H1 (cell line): Measurements from ENCODE around the gene PEX5L. TPM values are rescaled to one million over a fixed set of nuclear protein-coding genes. Genes with fewer than 3 reads are reported as not detected.

Experiments used
- CTCF ChIP-seq, 3 experiments: IDR thresholded peaks; 1 replicate in 2 of 3; 2 replicates in 1 of 3; pipeline versions ENCODE4 v1.5.1 to v1.6.1; 2011; ENCODE audit warnings: low read length in 3 of 3, mild to moderate bottlenecking in 3 of 3, inconsistent platforms in 2 of 3, low read depth in 1 of 3, moderate library complexity in 1 of 3; ENCODE audit not compliant: insufficient read depth in 1 of 3; ENCODE audit errors: control extremely low read depth in 1 of 3
- polyA plus RNA-seq, 7 experiments: library from polyadenylated mRNA; depleted of rRNA in 3 of 7; stranded (reverse) in 5 of 7; unstranded in 2 of 7; fragments of >200 nt in 5 of 7; fragments of 200-250 nt in 2 of 7; gene quantifications; 1 replicate in 5 of 7; 2 replicates in 1 of 7; 4 replicates in 1 of 7; pipeline versions ENCODE4 v1.2.1 to v1.2.3, GENCODE V29; 2011 to 2013; ENCODE audit warnings: missing spikeins in 2 of 7, mixed read lengths in 2 of 7
- total RNA-seq: library from RNA; stranded (reverse); fragmentation: NEBNext Ultra II Directional; extraction: Animal tissue kit (Norgen Biotek cat#: 25700); gene quantifications from 2 replicates; pipeline ENCODE4 v1.2.1, GENCODE V29; 2021

The PEX5L gene
- total and polyA plus RNA-seq, 2 of the 8 experiments (the other 6 are each of a cell fraction or from before 2014, with no cell fraction given) = 0.80 to 4.2 TPM

- TF ChIP-seq CTCF (IDR thresholded peaks at IDR 0.05; ENCODE audit: control extremely low read depth in 1 of 3, insufficient read depth in 1 of 3, low read depth in 1 of 3, low read length in 3 of 3) = no peak
Measured at GRCh38 chr3:180000500-180000899, 36.2 kb downstream of the PEX5L start (continued).
